PC-9 (cell line): ENCODE data around the gene PPARGC1A. TPM values are rescaled to one million over a fixed set of nuclear protein-coding genes. Genes with fewer than 3 reads are reported as not detected.

Experiments
- BruUV-seq: library from RNA; stranded (reverse); fragments of 400-500 nt; replicated peaks from 2 replicates; lab custom pipeline; 2021; lab: Mats Ljungman, UMichigan
- CTCF ChIA-PET: fragments of 300-600 bp; sonication (Branson Sonifier 250); formaldehyde crosslinking; loops from one replicate; lab custom pipeline; 2022; ENCODE audit warnings: antibody characterized with exemption; lab: Charles Lee
- POLR2A ChIA-PET: fragments of 300-600 bp; sonication (Branson Sonifier 250); formaldehyde crosslinking; loops from one replicate; lab custom pipeline; 2022; ENCODE audit warnings: antibody characterized with exemption; ENCODE audit not compliant: unreplicated experiment; lab: Charles Lee
- DNase-seq, 2 experiments: peaks; one replicate each; pipeline versions ENCODE4 v3.0.0 to v3.0.0-alpha.2; 2015 to 2022; ENCODE audit warnings: mixed read lengths in 1 of 2
- H2AFZ ChIP-seq: fragments of 200-600 bp; sonication (generic); 2 replicates; pipeline ENCODE4 v1.8.1; 2017; ENCODE audit warnings: antibody characterized with exemption
- H3F3A ChIP-seq: fragments of 200-600 bp; sonication (generic); 2 replicates; pipeline ENCODE4 v1.8.1; 2017; ENCODE audit warnings: antibody characterized with exemption, mild to moderate bottlenecking, low read depth; ENCODE audit not compliant: insufficient read depth
- H3K27ac ChIP-seq: fragments of 200-600 bp; sonication (generic); 2 replicates; pipeline ENCODE4 v1.6.1; 2016; ENCODE audit warnings: mixed run types
- H3K27me3 ChIP-seq: fragments of 200-600 bp; sonication (generic); 2 replicates; pipeline ENCODE4 v1.6.1; 2016; ENCODE audit warnings: low read depth, mixed run types; ENCODE audit not compliant: insufficient read depth
- H3K36me3 ChIP-seq: fragments of 200-600 bp; sonication (generic); 2 replicates; pipeline ENCODE4 v1.6.1; 2016; ENCODE audit warnings: low read depth, mixed run types
- H3K4me1 ChIP-seq: fragments of 200-600 bp; sonication (generic); replicated peaks from 2 replicates; pipeline ENCODE4 v1.6.1; 2016; ENCODE audit warnings: mixed run types; ENCODE audit not compliant: insufficient read depth
- H3K4me2 ChIP-seq: fragments of 200-600 bp; sonication (generic); 2 replicates; pipeline ENCODE4 v1.6.1; 2017; ENCODE audit warnings: mixed run types
- H3K4me3 ChIP-seq: fragments of 200-600 bp; sonication (generic); 2 replicates; pipeline ENCODE4 v1.6.1; 2016; ENCODE audit warnings: mixed run types
- H3K79me2 ChIP-seq: fragments of 200-600 bp; sonication (generic); 2 replicates; pipeline ENCODE4 v1.6.1; 2017; ENCODE audit warnings: low read depth, mixed run types
- H3K9me2 ChIP-seq: fragments of 200-600 bp; sonication (generic); 2 replicates; pipeline ENCODE4 v1.8.1; 2017; ENCODE audit warnings: mild to moderate bottlenecking; ENCODE audit not compliant: insufficient read depth
- H3K9me3 ChIP-seq: fragments of 200-600 bp; sonication (generic); 2 replicates; pipeline ENCODE4 v1.8.1; 2016; ENCODE audit warnings: low read depth; ENCODE audit not compliant: insufficient read depth
- H4K20me1 ChIP-seq: fragments of 200-600 bp; sonication (generic); 2 replicates; pipeline ENCODE4 v1.8.1; 2017; ENCODE audit not compliant: insufficient read depth
- EZH2 ChIP-seq: fragments of 200-600 bp; sonication (generic); IDR thresholded peaks from 2 replicates; pipeline ENCODE4 v1.8.0; 2017; ENCODE audit warnings: antibody characterized with exemption, low read depth
- intact Hi-C: fragments of 100-400 bp; cut with micrococcal nuclease; formaldehyde crosslinking; loops from one replicate; pipeline ENCODE4 v1.10.0; 2022; ENCODE audit not compliant: unreplicated experiment
- total RNA-seq: library from RNA; stranded (reverse); gene quantifications from 2 replicates; pipeline ENCODE4 v1.2.3, GENCODE V29; 2021
- TF ChIP-seq, protein P1 (sequence below): fragments of 200-600 bp; sonication (generic); conservative IDR thresholded peaks from 2 replicates; pipeline ENCODE4 v1.6.1; 2017; ENCODE audit warnings: mixed run types, antibody characterized with exemption, mild to moderate bottlenecking, moderate library complexity

The PPARGC1A gene
- total RNA-seq, 1 experiment from 2014 or later, result not detected

GRCh38 chr4:23788027-23788426 is 101.8 kb downstream of the PPARGC1A start:
- no peak for TF ChIP-seq EZH2
- TF ChIP-seq, protein P1, sequence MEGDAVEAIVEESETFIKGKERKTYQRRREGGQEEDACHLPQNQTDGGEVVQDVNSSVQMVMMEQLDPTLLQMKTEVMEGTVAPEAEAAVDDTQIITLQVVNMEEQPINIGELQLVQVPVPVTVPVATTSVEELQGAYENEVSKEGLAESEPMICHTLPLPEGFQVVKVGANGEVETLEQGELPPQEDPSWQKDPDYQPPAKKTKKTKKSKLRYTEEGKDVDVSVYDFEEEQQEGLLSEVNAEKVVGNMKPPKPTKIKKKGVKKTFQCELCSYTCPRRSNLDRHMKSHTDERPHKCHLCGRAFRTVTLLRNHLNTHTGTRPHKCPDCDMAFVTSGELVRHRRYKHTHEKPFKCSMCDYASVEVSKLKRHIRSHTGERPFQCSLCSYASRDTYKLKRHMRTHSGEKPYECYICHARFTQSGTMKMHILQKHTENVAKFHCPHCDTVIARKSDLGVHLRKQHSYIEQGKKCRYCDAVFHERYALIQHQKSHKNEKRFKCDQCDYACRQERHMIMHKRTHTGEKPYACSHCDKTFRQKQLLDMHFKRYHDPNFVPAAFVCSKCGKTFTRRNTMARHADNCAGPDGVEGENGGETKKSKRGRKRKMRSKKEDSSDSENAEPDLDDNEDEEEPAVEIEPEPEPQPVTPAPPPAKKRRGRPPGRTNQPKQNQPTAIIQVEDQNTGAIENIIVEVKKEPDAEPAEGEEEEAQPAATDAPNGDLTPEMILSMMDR, result no peak
- Histone ChIP-seq H3K9me3 (no peaks in the 10 kb centered on the region), H3F3A (no peaks in the 10 kb centered on the region), H3K27ac (peak overlapping the region; percentile 63; the same call in 1 of the 2 replicates), H3K27me3 (no peaks in the 10 kb centered on the region), H3K36me3 (no peaks in the 10 kb centered on the region), H4K20me1 (no peaks in the 10 kb centered on the region), H3K4me2 (peak overlapping the region; percentile 21; the same call in 1 of the 2 replicates), H3K79me2 (no peaks in the 10 kb centered on the region), H3K9me2 (no peaks in the 10 kb centered on the region), H3K4me3 (no peak overlapping the region), H2AFZ (no peak overlapping the region), H3K4me1 (no peaks in the 10 kb centered on the region; the same call in 1 of the 2 replicates)
- intact Hi-C loops, result no loop called here
- no peak for DNase-seq
- ChIA-PET CTCF (no interaction called here), POLR2A (no interaction called here)
- BruUV-seq, result no TSS peak

DNA sequence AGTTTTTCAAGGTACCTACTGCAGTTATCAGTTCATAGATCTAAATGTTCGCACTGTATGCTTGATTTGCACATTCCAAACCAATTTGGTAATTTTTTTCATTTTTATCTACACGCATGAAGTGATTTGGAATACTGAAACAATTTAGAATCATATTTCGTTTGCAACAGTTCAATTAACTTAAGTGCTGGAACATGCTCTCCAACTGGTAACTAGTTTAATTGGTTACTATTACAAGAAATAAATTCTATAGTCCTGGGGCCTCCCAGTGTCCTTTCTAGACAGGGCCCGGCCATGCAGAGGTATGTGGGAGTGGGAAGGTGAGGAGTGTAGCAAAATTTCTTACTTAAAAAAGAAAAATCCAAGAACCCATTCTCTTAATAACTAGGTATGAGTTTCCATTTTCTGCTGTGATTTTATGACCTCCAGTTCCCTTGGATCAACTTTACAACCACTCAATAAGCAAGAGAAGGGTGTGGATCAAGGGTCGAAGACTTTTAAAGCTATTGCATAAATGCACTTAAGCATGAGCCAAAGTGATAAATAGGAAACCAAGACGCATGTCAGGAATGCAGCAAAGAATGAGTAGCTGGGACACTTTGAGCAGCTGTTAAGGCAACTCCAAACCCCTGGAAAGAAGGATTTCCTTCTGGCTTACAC is 106.9 kb downstream of the PPARGC1A start:
- Histone ChIP-seq H3K4me1 (no peaks in the 10 kb centered on the region), H2AFZ (no peak overlapping the region), H3K27ac (no peak overlapping the region), H3K36me3 (no peaks in the 10 kb centered on the region), H3K9me2 (no peaks in the 10 kb centered on the region), H3F3A (no peaks in the 10 kb centered on the region), H3K4me3 (no peak overlapping the region), H3K27me3 (no peaks in the 10 kb centered on the region), H3K4me2 (no peak overlapping the region), H3K9me3 (no peaks in the 10 kb centered on the region), H4K20me1 (no peaks in the 10 kb centered on the region), H3K79me2 (no peaks in the 10 kb centered on the region)
- ChIA-PET POLR2A (no interaction called here), CTCF (no interaction called here)
- TF ChIP-seq, protein P1, result no peak
- TF ChIP-seq EZH2, result no peak
- no peak for DNase-seq
- intact Hi-C loops, result no loop called here
- BruUV-seq, result no TSS peak

GRCh38 chr4:23779839-23780238 is 110.0 kb downstream of the PPARGC1A start:
- TF ChIP-seq, protein P1, result no peak
- TF ChIP-seq EZH2, result no peak
- intact Hi-C loops, result no loop called here
- BruUV-seq, result no TSS peak
- Histone ChIP-seq H3K27me3 (no peaks in the 10 kb centered on the region), H3K4me1 (no peaks in the 10 kb centered on the region), H3K36me3 (no peaks in the 10 kb centered on the region), H3K27ac (no peak overlapping the region), H2AFZ (no peak overlapping the region), H3K4me3 (no peak overlapping the region), H3F3A (no peaks in the 10 kb centered on the region), H3K79me2 (no peaks in the 10 kb centered on the region), H4K20me1 (no peaks in the 10 kb centered on the region), H3K9me2 (no peaks in the 10 kb centered on the region), H3K4me2 (no peak overlapping the region), H3K9me3 (no peaks in the 10 kb centered on the region)
- CTCF ChIA-PET, result no interaction called here
- DNase-seq, result no peak
- POLR2A ChIA-PET, result no interaction called here
